Measurements from ENCODE around the gene CEP120.
A peak's percentile ranks its signal among the peaks of the same experiment; 100 is the strongest.
"Not testable (repeated sequence)": the region's sequence is repeated elsewhere in the genome, so short reads cannot be mapped to it uniquely, and the experiment has no call there.

The CEP120 gene

GRCh38 chr5:123440456-123441181 lies 17.4 kb upstream of the CEP120 start:
- Histone ChIP-seq H3K36me3 (no peaks in the 10 kb centered on the region), H4K20me1 (no peaks in the 10 kb centered on the region), H3K27ac (no peak overlapping the region), H3K4me2 (no peak overlapping the region), H3K27me3 (no peaks in the 10 kb centered on the region), H3K4me1 (no peaks in the 10 kb centered on the region), H3K9me3 (replicated peaks in 1 of 11) (no peaks in the 10 kb centered on the region), H3K4me3 (no peak overlapping the region), H3K9ac (no peak overlapping the region)
- no peak for TF ChIP-seq Cebpa-rat (IDR thresholded peaks at IDR 0.05)

- no peak overlapping the region for H3K4me2 ChIP-seq
- TF ChIP-seq Cebpa-rat (IDR thresholded peaks at IDR 0.05), result no peak
- no peak overlapping the region for H3K4me3 ChIP-seq
- H4K20me1 ChIP-seq, result no peaks in the 10 kb centered on the region
- no peaks in the 10 kb centered on the region for H3K4me1 ChIP-seq
- H3K27me3 ChIP-seq, result no peaks in the 10 kb centered on the region
- H3K27ac ChIP-seq, result no peak overlapping the region
- H3K9ac ChIP-seq, result no peak overlapping the region
- H3K9me3 ChIP-seq (replicated peaks in 1 of 11), result no peaks in the 10 kb centered on the region
- no peaks in the 10 kb centered on the region for H3K36me3 ChIP-seq
Measured at GRCh38 chr5:123439709-123440108, 16.5 kb upstream of the CEP120 start.

GRCh38 chr5:123438902-123439301 lies 15.7 kb upstream of the CEP120 start:
- Histone ChIP-seq H3K4me1 (peaks cover 0 to under 1% (median 0%) of the 10 kb centered on the region in 10 experiments; a peak in 1 of 20 replicates), H3K36me3 (no peaks in the 10 kb centered on the region), H4K20me1 (no peaks in the 10 kb centered on the region), H3K4me2 (no peak overlapping the region), H3K9ac (no peak overlapping the region), H3K27me3 (no peaks in the 10 kb centered on the region), H3K9me3 (replicated peaks in 1 of 11) (no peaks in the 10 kb centered on the region), H3K27ac (no peak overlapping the region), H3K4me3 (no peak overlapping the region)
- TF ChIP-seq Cebpa-rat (IDR thresholded peaks at IDR 0.05), result no peak

- Histone ChIP-seq H3K9me3 (replicated peaks in 1 of 11) (no peaks in the 10 kb centered on the region), H3K9ac (no peak overlapping the region), H3K27ac (no peak overlapping the region), H4K20me1 (no peaks in the 10 kb centered on the region), H3K4me1 (peaks cover 0 to 7% (median 0%) of the 10 kb centered on the region in 10 experiments; a peak in 3 of 20 replicates), H3K4me3 (no peak overlapping the region), H3K27me3 (no peaks in the 10 kb centered on the region), H3K36me3 (no peaks in the 10 kb centered on the region), H3K4me2 (no peak overlapping the region)
- TF ChIP-seq Cebpa-rat (IDR thresholded peaks at IDR 0.05), result no peak
Measured at GRCh38 chr5:123438244-123438643, 15.0 kb upstream of the CEP120 start.

GRCh38 chr5:123436201-123436600 lies 13.0 kb upstream of the CEP120 start:
- Histone ChIP-seq H3K9ac (no peak overlapping the region), H3K9me3 (replicated peaks in 1 of 11) (peaks cover 0 to 7% (median 0%) of the 10 kb centered on the region in 11 experiments; a peak in 2 of 22 replicates), H3K4me3 (no peak overlapping the region), H3K4me1 (peaks cover 0 to 10% (median 0%) of the 10 kb centered on the region in 10 experiments; a peak in 3 of 20 replicates), H3K36me3 (no peaks in the 10 kb centered on the region), H3K4me2 (no peak overlapping the region), H3K27ac (no peak overlapping the region), H3K27me3 (no peaks in the 10 kb centered on the region), H4K20me1 (no peaks in the 10 kb centered on the region)
- TF ChIP-seq Cebpa-rat (IDR thresholded peaks at IDR 0.05), result no peak

- Histone ChIP-seq H3K4me2 (no peak overlapping the region), H3K36me3 (no peaks in the 10 kb centered on the region), H3K9ac (no peak overlapping the region), H3K4me3 (no peak overlapping the region), H3K27ac (no peak overlapping the region), H4K20me1 (no peaks in the 10 kb centered on the region), H3K9me3 (replicated peaks in 1 of 11) (peaks cover 0 to 16% (median 5%) of the 10 kb centered on the region in 11 experiments; a peak in 10 of 22 replicates), H3K4me1 (peaks cover 0 to 18% (median 0%) of the 10 kb centered on the region in 10 experiments; a peak in 4 of 20 replicates), H3K27me3 (no peaks in the 10 kb centered on the region)
- TF ChIP-seq Cebpa-rat (IDR thresholded peaks at IDR 0.05), result no peak
Measured at GRCh38 chr5:123434796-123435195, 11.6 kb upstream of the CEP120 start.

GRCh38 chr5:123433596-123433995 lies 10.4 kb upstream of the CEP120 start:
- Histone ChIP-seq H3K4me3 (no peak overlapping the region), H3K36me3 (no peaks in the 10 kb centered on the region), H3K27me3 (no peaks in the 10 kb centered on the region), H4K20me1 (no peaks in the 10 kb centered on the region), H3K27ac (no peak overlapping the region), H3K9me3 (replicated peaks in 1 of 11) (peaks cover 0 to 16% (median 5%) of the 10 kb centered on the region in 11 experiments; a peak in 10 of 22 replicates), H3K4me1 (peaks cover 0 to 27% (median 0%) of the 10 kb centered on the region in 10 experiments; a peak in 5 of 20 replicates), H3K4me2 (peak overlapping the region in 2 of 11 experiments; percentile 8 to 40; a peak in 3 of 22 replicates), H3K9ac (no peak overlapping the region)
- TF ChIP-seq Cebpa-rat (IDR thresholded peaks at IDR 0.05), result no peak

- H4K20me1 ChIP-seq, H3K4me3 ChIP-seq, H3K36me3 ChIP-seq, H3K27me3 ChIP-seq: not testable (repeated sequence)
- peak overlapping the region in 1 of 11 experiments; percentile 52; a peak in 2 of 22 replicates for H3K9ac ChIP-seq
- peaks cover 0 to 27% (median 0%) of the 10 kb centered on the region in 10 experiments; a peak in 5 of 20 replicates for H3K4me1 ChIP-seq
- peaks cover 0 to 16% (median 5%) of the 10 kb centered on the region in 11 experiments; a peak in 10 of 22 replicates for H3K9me3 ChIP-seq (replicated peaks in 1 of 11)
- peak overlapping the region in 5 of 11 experiments; percentile 26 to 70 (median 58); a peak in 7 of 22 replicates for H3K27ac ChIP-seq
- H3K4me2 ChIP-seq, result peak overlapping the region in 3 of 11 experiments; percentile 34 to 38 (median 37); a peak in 5 of 22 replicates
Measured at GRCh38 chr5:123430441-123430840, 7.2 kb upstream of the CEP120 start.

GRCh38 chr5:123429993-123430392 lies 6.8 kb upstream of the CEP120 start:
- peak overlapping the region in 3 of 11 experiments; percentile 34 to 38 (median 37); a peak in 5 of 22 replicates for H3K4me2 ChIP-seq
- peak overlapping the region in 1 of 11 experiments; percentile 52; a peak in 2 of 22 replicates for H3K9ac ChIP-seq
- peaks cover 0 to 27% (median 0%) of the 10 kb centered on the region in 10 experiments; a peak in 5 of 20 replicates for H3K4me1 ChIP-seq
- peaks cover 0 to 16% (median 5%) of the 10 kb centered on the region in 11 experiments; a peak in 10 of 22 replicates for H3K9me3 ChIP-seq (replicated peaks in 1 of 11)
- H3K36me3 ChIP-seq, result no peaks in the 10 kb centered on the region
- no peaks in the 10 kb centered on the region for H3K27me3 ChIP-seq
- peak in 4 of 11 experiments; percentile 19 to 67 (median 27); a peak in 2 of 22 replicates for TF ChIP-seq Cebpa-rat (IDR thresholded peaks at IDR 0.05)
- H4K20me1 ChIP-seq, result no peaks in the 10 kb centered on the region
- H3K27ac ChIP-seq, result peak overlapping the region in 5 of 11 experiments; percentile 26 to 70 (median 58); a peak in 7 of 22 replicates
- H3K4me3 ChIP-seq, result no peak overlapping the region

Measured in BLaER1 treated with 17β-estradiol and CSF1 and Interleukin-3, amounts not matched to agents 10 nM and 100 nM (cell line).